CD4-positive, alpha-beta T cell treated with Interferon alpha-2 for 1 hour (primary cell): Measurements from ENCODE around the gene VSTM1.

Source experiments
- DNase-seq, 2 donors: peaks; one replicate each; pipeline ENCODE4 v3.0.0-alpha.2; 2020 to 2022

Gene VSTM1

GRCh38 chr19:54009440-54009839 is 54.3 kb downstream of the VSTM1 start:
- DNase-seq: no peak

DNA sequence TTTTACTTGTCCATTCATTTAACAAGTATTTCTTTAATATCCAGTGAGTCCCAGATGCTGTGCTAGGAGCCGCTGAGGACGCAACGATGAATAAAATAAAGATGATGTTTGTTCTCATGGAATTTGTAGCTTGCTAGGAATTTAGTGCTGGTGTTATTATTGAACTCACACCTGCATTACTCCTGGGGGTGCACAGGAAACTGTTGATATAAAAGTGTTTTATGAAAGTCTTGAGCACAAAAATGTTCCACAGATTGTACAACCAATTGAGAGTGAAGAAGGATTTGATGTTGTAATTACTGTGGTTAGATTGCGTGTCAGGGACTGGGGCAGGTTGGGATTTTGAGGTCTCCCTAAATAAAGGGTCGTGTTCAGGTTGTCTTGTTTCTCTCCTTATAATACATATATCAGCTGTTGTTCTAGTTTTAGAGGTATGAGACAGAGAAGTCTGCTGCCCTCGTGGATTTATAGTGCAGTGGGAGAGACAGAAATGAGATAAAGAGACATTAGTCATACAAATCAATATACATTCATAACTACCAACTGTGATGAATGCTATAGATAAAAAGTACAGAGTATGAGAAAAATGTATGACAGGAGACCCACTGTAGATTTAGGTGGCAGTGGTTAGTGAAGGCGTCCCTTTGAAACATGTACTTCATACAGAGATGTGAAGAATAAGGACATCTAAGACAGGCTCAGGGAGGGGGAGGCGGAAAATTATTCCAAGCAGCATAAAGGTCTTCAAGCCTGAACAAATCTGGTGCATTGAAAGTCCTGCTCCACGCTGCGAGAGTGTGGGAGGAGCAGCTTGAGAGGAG is 61.0 kb downstream of the VSTM1 start:
- no peak for DNase-seq

DNA sequence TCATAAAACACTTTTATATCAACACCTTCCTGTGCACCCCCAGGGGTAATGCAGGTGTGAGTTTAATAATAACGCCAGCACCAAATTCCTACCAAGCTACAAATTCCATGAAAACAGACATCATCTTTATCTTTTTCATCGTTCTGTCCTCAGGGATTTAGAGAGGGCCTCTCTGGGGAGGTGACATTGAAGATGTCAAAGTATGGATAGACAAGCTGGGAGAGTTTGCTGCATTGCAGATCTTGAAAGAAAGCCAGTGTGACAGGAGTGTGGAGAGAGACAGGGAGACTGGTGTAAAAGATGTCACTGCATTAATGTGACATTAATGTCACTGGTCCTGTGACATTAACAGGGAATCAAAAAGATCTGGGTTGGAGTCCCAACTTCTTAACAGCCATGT is 62.2 kb downstream of the VSTM1 start:
- DNase-seq: no peak

- DNase-seq: no peak
Observed at GRCh38 chr19:53999694-54000093, 64.0 kb downstream of the VSTM1 start.

- no peak for DNase-seq
Observed at GRCh38 chr19:53998223-53998622, 65.5 kb downstream of the VSTM1 start.

- DNase-seq: no peak
Observed at GRCh38 chr19:53994811-53995210, 68.9 kb downstream of the VSTM1 start.

- DNase-seq: no peak
Observed at GRCh38 chr19:53993448-53993847, 70.2 kb downstream of the VSTM1 start.

- no peak for DNase-seq
Observed at GRCh38 chr19:53992815-53993214, 70.9 kb downstream of the VSTM1 start.

DNA sequence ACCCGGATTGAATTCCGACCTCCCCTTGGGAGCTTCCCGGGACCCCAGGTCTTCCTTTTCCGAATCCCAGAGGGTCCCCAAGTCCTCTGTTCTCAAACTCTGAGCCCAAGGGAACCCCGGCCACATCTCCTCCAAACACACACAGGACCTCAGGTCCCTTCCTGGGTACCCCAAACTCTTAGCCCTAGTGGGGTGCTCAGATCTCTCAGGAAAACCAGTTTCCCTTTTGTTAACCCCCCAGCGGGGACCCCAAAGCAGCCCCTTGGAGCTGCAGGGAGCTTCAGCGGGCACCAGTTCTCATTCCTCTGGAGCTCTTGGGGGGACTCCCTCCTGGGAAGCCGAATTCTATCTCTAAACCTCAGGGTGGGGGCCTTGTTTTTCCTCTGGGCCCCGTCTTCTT is 71.5 kb downstream of the VSTM1 start:
- DNase-seq: no peak

DNA sequence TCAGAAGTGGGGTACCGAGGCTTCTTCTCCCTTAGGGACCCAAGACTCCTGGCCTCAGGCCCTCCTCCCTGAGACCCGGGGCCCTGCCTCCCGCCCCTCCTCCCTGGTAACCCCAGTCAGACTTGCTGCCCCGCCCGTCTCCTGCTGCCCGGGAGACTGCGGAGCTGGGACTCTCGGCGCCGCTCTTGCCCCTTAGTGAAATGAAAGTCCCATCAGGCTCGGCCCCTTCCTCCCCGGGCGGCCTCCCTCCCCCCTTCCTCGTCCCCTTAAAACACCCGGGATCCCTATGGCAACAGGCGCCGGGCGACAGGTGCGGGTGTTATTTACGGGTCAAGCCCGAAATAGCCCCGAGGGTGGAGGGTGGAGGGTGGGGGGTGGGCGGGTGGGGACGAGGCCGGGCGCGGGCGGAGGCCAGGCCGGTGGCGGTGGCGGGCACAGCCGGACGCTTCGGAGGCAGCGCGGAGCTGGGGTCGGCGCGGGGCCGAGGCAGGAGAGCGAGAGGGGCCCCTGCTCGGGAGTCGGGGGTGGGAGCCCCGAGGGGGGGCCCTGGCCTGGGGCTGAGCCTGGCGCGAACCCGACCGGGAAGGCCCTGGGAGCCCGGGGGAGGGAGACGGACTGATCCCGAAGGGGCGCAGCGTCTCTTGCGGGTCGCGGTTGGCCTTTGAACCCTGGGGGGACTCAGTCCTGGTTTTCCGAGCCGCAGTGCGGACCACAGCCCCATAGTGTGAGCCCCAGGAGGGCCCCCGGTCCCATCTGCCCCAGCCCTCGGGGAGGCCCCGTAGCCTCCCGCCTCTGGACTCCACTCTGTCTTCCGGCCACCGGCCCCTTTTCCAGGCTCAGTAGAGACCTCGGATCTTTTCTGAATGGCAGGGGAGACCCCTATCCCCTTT is 72.2 kb downstream of the VSTM1 start, which contains the start of gene CACNG6:
Gene CACNG6, plus strand, starts transcription at position 414 of the 890 bp plus-strand sequence. CDS start 1,241 bp downstream, outside the sequence.
- peak in 1 of 2 donors; percentile 15 for DNase-seq
